Spleen (tissue), 11 donors: Measurements from ENCODE around the gene MIA2. TPM values are rescaled to one million over a fixed set of nuclear protein-coding genes. Genes with fewer than 3 reads are reported as not detected.

ENCODE experiments used
- DNase-seq: peaks from one replicate; pipeline ENCODE4 v3.0.0-alpha.2; 2020
- H3K27ac ChIP-seq, 8 donors: fragments of 200-600 bp; sonication (generic) in 7 of 8; 1 replicate in 4 of 8; 2 replicates in 4 of 8; pipeline versions ENCODE4 v1.5.0 to v1.8.0; 2016 to 2021; ENCODE audit warnings: inconsistent platforms in 4 of 8, mild to moderate bottlenecking in 4 of 8, moderate library complexity in 1 of 8
- H3K27me3 ChIP-seq, 7 donors: fragments of 200-600 bp; sonication (generic) in 6 of 7; replicated peaks in 1 of 7; 1 replicate in 4 of 7; 2 replicates in 3 of 7; pipeline versions ENCODE4 v1.5.0 to v1.8.0; 2016 to 2021; ENCODE audit warnings: inconsistent platforms in 3 of 7, mild to moderate bottlenecking in 1 of 7
- H3K36me3 ChIP-seq, 6 donors: fragments of 200-600 bp; sonication (generic) in 5 of 6; 1 replicate in 4 of 6; 2 replicates in 2 of 6; pipeline versions ENCODE4 v1.5.0 to v1.8.0; 2016 to 2021; ENCODE audit warnings: inconsistent platforms in 2 of 6
- H3K4me1 ChIP-seq, 6 donors: fragments of 200-600 bp; sonication (generic) in 5 of 6; 1 replicate in 3 of 6; 2 replicates in 3 of 6; pipeline versions ENCODE4 v1.5.0 to v1.8.0; 2016 to 2021; ENCODE audit warnings: inconsistent platforms in 3 of 6
- H3K4me3 ChIP-seq, 8 donors: fragments of 200-600 bp; sonication (generic) in 7 of 8; 1 replicate in 4 of 8; 2 replicates in 4 of 8; pipeline versions ENCODE4 v1.5.0 to v1.8.0; 2016 to 2021; ENCODE audit warnings: inconsistent platforms in 4 of 8, mild to moderate bottlenecking in 4 of 8, moderate library complexity in 2 of 8
- H3K9me3 ChIP-seq, 8 donors: fragments of 200-600 bp; sonication (generic) in 7 of 8; 1 replicate in 4 of 8; 2 replicates in 4 of 8; pipeline versions ENCODE4 v1.5.0 to v1.8.0; 2016 to 2021; ENCODE audit warnings: inconsistent platforms in 4 of 8
- POLR2A ChIP-seq, 3 donors: fragments of 450-650 bp; IDR thresholded peaks; one replicate each; pipeline ENCODE4 v1.5.1; 2017; ENCODE audit warnings: antibody characterized with exemption in 3 of 3, mild to moderate bottlenecking in 1 of 3
- POLR2AphosphoS5 ChIP-seq, 3 donors: sonication (generic); formaldehyde crosslinking; IDR thresholded peaks; one replicate each; pipeline ENCODE4 v1.5.1; 2017; ENCODE audit warnings: antibody characterized with exemption in 3 of 3
- WGBS, 5 donors: extraction: QIAGEN DNeasy Blood & Tissue Kit in 3 of 5; methylation state at CpG; one replicate each; pipeline versions ENCODE4 v1.1.5 to v1.1.7; 2013 to 2018; 5-methylcytosine and 5-hydroxymethylcytosine counted together
- intact Hi-C: fragments of 100-400 bp; cut with DNase I; formaldehyde crosslinking; loops from one replicate; pipeline ENCODE4 v1.15.0; 2023; ENCODE audit warnings: low total_unique reads
- polyA plus RNA-seq, 3 donors: library from polyadenylated mRNA; stranded (reverse); fragments of 200-250 nt; gene quantifications; one replicate each; pipeline ENCODE4 v1.2.1, GENCODE V29; 2013
- total RNA-seq, 7 donors: library from RNA; depleted of rRNA in 3 of 7; stranded (reverse); fragments of >200 nt in 3 of 7; fragmentation: NEBNext Ultra II Directional in 4 of 7; extraction: Animal tissue kit (Norgen Biotek cat#: 25700) in 4 of 7; gene quantifications; one replicate each; pipeline versions ENCODE4 v1.1.0 to v1.2.1, GENCODE V29; 2016 to 2021
- TF ChIP-seq, protein P1 (sequence below), 11 experiments: fragments of 200-600 bp in 7 of 11; fragments of 450-650 bp in 4 of 11; sonication (generic) in 4 of 11; IDR thresholded peaks in 8 of 11; conservative IDR thresholded peaks in 3 of 11; 1 replicate in 7 of 11; 2 replicates in 4 of 11; pipeline versions ENCODE4 v1.4.0 to v1.8.0; 2016 to 2021; ENCODE audit warnings: antibody characterized with exemption in 11 of 11, inconsistent platforms in 4 of 11, mild to moderate bottlenecking in 1 of 11
- donor health status: healthy with polysubstance abuse.
- donor health status: DM: no; HTN: no; CAD: no; lungs with moderate emphysema.
- donor health status: DM: no; HTN: no; CAD: no.
- donor health status: Bipolar disorder and iron deficiency.
- donor health status: healthy.
- donor health status: DM: no; HTN: no; CAD: no.
- donor health status: DM: yes; HTN: yes; CAD: no.

MIA2 gene
- total and polyA plus RNA-seq, 10 donors: 18.3 to 31.3 (median 24.8) TPM

DNA sequence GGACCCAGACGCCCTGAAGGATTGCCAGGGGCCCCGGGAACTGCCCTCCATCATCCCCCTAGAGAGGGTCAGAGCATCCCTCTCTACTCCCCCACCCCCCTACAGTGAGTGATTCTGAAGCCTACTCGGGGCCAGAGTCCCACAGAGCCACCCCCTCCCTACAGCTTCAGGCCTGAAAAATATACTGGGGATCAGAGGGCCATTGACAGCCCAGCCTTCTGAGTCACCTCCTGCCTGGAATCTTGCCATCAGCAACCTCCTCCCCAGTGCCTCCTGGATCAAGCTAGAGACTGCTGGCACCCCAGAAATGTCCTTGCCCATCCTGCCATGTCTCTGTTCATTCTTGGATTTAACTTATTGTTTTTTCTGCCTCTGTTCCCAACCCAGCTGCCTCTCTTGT, 21.7 kb upstream of the MIA2 start:
- H3K36me3 ChIP-seq: no peaks in the 10 kb centered on the region
- H3K27ac ChIP-seq: no peak overlapping the region
- H3K9me3 ChIP-seq: no peaks in the 10 kb centered on the region
- H3K4me3 ChIP-seq: no peak overlapping the region
- TF ChIP-seq, protein P1, sequence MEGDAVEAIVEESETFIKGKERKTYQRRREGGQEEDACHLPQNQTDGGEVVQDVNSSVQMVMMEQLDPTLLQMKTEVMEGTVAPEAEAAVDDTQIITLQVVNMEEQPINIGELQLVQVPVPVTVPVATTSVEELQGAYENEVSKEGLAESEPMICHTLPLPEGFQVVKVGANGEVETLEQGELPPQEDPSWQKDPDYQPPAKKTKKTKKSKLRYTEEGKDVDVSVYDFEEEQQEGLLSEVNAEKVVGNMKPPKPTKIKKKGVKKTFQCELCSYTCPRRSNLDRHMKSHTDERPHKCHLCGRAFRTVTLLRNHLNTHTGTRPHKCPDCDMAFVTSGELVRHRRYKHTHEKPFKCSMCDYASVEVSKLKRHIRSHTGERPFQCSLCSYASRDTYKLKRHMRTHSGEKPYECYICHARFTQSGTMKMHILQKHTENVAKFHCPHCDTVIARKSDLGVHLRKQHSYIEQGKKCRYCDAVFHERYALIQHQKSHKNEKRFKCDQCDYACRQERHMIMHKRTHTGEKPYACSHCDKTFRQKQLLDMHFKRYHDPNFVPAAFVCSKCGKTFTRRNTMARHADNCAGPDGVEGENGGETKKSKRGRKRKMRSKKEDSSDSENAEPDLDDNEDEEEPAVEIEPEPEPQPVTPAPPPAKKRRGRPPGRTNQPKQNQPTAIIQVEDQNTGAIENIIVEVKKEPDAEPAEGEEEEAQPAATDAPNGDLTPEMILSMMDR (IDR thresholded peaks at IDR 0.05 in 8 of 11, conservative IDR thresholded peaks at IDR 0.05 in 3 of 11): no peak
- TF ChIP-seq POLR2AphosphoS5 (IDR thresholded peaks at IDR 0.05) (no peak), POLR2A (IDR thresholded peaks at IDR 0.05) (no peak)
- 64 to 79% (median 75%) methylated on average over 3 of the region's 3 CpGs for WGBS, 5 donors
- no peaks in the 10 kb centered on the region for H3K4me1 ChIP-seq
- intact Hi-C loops: no loop called here
- DNase-seq: no peak
- no peaks in the 10 kb centered on the region for H3K27me3 ChIP-seq

GRCh38 chr14:39212693-39213092, 21.0 kb upstream of the MIA2 start:
- H3K27ac ChIP-seq: no peak overlapping the region
- no peaks in the 10 kb centered on the region for H3K9me3 ChIP-seq
- intact Hi-C loops: no loop called here
- TF ChIP-seq, protein P1 (IDR thresholded peaks at IDR 0.05 in 8 of 11, conservative IDR thresholded peaks at IDR 0.05 in 3 of 11): no peak
- TF ChIP-seq POLR2AphosphoS5 (IDR thresholded peaks at IDR 0.05) (no peak), POLR2A (IDR thresholded peaks at IDR 0.05) (no peak)
- H3K27me3 ChIP-seq: no peaks in the 10 kb centered on the region
- no peak for DNase-seq
- H3K4me3 ChIP-seq: no peak overlapping the region
- no peaks in the 10 kb centered on the region for H3K4me1 ChIP-seq
- 54 to 92% (median 63%) methylated on average over 1 of the region's 1 CpG for WGBS, 5 donors
- no peaks in the 10 kb centered on the region for H3K36me3 ChIP-seq

DNA sequence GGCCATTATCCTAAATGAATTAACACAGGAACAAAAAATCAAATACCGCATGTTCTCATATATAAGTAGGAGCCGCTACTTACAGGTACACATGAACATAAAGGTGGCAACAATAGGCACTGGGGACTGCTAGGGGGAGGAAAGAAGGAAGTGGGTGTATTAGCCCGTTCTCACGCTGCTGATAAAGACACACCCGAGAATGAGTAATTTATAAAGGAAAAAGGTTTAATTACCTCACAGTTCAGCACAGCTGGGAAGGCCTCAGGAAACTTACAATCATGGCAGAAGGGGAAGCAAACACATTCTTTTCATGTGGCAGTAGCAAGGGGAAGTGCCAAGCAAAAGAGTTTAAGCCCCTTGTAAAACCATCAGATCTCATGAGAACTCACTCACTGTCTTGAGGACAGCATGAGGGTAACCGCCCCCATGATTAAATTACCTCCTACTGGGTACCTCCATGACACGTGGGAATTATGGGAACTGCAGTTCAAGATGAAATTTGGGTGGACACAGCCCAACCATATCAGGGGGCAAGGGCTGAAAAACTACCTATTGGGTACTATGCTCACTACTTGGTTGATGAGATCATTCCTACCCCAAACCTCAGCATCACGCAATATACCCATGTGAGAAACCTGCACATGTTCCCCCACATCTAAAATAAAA, 16.4 kb upstream of the MIA2 start:
- no peaks in the 10 kb centered on the region for H3K36me3 ChIP-seq
- H3K27me3 ChIP-seq: no peaks in the 10 kb centered on the region
- no peak overlapping the region for H3K27ac ChIP-seq
- DNase-seq: no peak
- intact Hi-C loops: no loop called here
- H3K4me1 ChIP-seq: no peaks in the 10 kb centered on the region
- H3K4me3 ChIP-seq: no peak overlapping the region
- 66 to 75% (median 70%) methylated on average over 8 of the region's 8 CpGs for WGBS, 5 donors
- no peaks in the 10 kb centered on the region for H3K9me3 ChIP-seq
- TF ChIP-seq, protein P1 (IDR thresholded peaks at IDR 0.05 in 8 of 11, conservative IDR thresholded peaks at IDR 0.05 in 3 of 11): no peak
- TF ChIP-seq POLR2A (IDR thresholded peaks at IDR 0.05) (no peak), POLR2AphosphoS5 (IDR thresholded peaks at IDR 0.05) (no peak)

DNA sequence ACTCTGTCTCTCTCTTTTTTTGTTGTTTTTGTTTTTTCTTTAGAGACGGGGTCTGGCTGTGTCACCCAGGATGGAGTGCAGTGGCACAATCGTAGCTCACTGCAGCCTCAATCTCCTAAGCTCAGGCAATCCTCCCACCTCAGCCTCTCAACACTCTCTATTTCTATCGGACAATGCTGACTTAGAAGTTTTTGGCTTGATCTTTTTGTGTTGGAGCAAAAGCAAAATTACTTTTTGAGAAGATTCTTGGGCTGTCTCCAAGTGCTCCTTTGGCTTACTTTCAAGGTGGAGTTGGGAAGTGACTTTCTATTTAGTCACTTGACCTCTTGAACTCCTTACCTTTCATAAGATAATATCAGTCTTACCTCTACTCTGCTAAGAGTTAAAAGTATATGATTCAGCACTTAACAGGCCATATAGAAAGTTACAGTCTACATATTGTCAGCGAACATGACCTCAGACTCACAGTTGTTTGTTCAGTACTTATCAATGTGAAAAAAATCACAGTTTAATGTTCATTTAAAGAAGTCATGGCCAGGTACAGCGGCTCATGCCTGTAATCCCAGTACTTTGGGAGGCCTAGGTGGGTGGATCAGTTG, 15.4 kb upstream of the MIA2 start:
- Histone ChIP-seq H3K4me3 (no peak overlapping the region), H3K27me3 (no peaks in the 10 kb centered on the region), H3K4me1 (no peaks in the 10 kb centered on the region), H3K27ac (no peak overlapping the region), H3K9me3 (no peaks in the 10 kb centered on the region), H3K36me3 (no peaks in the 10 kb centered on the region)
- no peak for TF ChIP-seq POLR2AphosphoS5 (IDR thresholded peaks at IDR 0.05)
- TF ChIP-seq, protein P1 (IDR thresholded peaks at IDR 0.05 in 8 of 11, conservative IDR thresholded peaks at IDR 0.05 in 3 of 11): no peak
- TF ChIP-seq POLR2A (IDR thresholded peaks at IDR 0.05): no peak
- 70 to 82% (median 76%) methylated on average over 5 of the region's 5 CpGs for WGBS, 5 donors
- intact Hi-C loops: no loop called here
- no peak for DNase-seq
